Peyer's patch (tissue), 4 donors: ENCODE results near the gene NACC2.

Experiments used
- POLR2A ChIP-seq, 2 donors: fragments of 450-650 bp; IDR thresholded peaks; one replicate each; pipeline ENCODE4 v1.5.1; 2017; ENCODE audit warnings: antibody characterized with exemption in 2 of 2, mild to moderate bottlenecking in 2 of 2, moderate library complexity in 2 of 2
- TF ChIP-seq, protein P1 (sequence below), 6 experiments: fragments of 450-650 bp in 4 of 6; fragments of 200-600 bp in 2 of 6; sonication (generic) in 1 of 6; IDR thresholded peaks; one replicate each; pipeline ENCODE4 v1.5.1; 2017 to 2019; ENCODE audit warnings: antibody characterized with exemption in 6 of 6, mild to moderate bottlenecking in 3 of 6, moderate library complexity in 1 of 6

DNA sequence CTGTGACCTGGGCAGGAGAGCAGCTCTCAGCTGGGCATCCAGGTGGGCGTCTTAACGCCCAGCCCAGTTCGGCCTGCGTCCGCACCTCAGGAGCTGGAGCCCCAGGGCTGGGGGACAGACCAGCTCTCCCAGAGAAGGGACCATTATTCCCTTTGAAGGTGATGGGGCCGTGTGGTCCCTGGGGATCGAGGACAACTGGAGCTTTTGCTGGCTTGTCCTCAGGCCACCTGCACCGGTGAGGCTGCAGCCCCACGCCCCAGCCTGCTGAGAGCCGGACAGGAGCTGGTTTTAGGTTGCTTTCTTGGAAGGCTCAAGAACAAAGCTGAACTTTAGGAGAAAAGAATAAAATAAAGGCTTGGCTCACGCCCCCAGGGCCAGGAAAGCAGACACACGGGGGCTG is 40.9 kb downstream of the NACC2 start:
- TF ChIP-seq, protein P1, sequence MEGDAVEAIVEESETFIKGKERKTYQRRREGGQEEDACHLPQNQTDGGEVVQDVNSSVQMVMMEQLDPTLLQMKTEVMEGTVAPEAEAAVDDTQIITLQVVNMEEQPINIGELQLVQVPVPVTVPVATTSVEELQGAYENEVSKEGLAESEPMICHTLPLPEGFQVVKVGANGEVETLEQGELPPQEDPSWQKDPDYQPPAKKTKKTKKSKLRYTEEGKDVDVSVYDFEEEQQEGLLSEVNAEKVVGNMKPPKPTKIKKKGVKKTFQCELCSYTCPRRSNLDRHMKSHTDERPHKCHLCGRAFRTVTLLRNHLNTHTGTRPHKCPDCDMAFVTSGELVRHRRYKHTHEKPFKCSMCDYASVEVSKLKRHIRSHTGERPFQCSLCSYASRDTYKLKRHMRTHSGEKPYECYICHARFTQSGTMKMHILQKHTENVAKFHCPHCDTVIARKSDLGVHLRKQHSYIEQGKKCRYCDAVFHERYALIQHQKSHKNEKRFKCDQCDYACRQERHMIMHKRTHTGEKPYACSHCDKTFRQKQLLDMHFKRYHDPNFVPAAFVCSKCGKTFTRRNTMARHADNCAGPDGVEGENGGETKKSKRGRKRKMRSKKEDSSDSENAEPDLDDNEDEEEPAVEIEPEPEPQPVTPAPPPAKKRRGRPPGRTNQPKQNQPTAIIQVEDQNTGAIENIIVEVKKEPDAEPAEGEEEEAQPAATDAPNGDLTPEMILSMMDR (IDR thresholded peaks at IDR 0.05): no peak
- no peak for TF ChIP-seq POLR2A (IDR thresholded peaks at IDR 0.05)
